ENCODE results near the gene GJB1. TPM values are rescaled to one million over a fixed set of nuclear protein-coding genes. Genes with fewer than 3 reads are reported as not detected.

Gene GJB1
- total RNA-seq, 1 donor = not detected

DNA sequence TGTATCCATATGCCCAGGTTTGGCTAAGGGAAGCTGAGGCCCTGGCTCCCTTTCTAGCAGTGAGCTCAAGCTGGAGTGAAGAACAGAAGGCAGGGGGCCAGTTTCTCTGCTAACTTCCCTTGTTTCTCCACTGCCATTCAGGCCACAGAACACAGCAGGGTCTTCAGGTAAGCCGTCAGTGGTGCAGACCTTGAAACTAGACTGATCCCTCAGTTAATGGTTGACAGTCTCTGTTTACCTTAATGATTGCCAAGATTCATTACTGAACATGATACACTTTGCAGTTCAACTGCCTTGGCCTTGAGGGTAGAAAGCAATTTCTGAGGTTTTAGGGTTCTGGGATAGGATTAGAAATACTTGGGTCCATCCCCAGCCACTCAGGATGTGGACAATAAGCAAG, 8.9 kb upstream of the GJB1 start:
- no peak overlapping the region for H3K4me3 ChIP-seq (ENCODE audit: low read depth, low read length)
- no peak for DNase-seq (ENCODE audit: low read depth)
- TF ChIP-seq, protein P1, sequence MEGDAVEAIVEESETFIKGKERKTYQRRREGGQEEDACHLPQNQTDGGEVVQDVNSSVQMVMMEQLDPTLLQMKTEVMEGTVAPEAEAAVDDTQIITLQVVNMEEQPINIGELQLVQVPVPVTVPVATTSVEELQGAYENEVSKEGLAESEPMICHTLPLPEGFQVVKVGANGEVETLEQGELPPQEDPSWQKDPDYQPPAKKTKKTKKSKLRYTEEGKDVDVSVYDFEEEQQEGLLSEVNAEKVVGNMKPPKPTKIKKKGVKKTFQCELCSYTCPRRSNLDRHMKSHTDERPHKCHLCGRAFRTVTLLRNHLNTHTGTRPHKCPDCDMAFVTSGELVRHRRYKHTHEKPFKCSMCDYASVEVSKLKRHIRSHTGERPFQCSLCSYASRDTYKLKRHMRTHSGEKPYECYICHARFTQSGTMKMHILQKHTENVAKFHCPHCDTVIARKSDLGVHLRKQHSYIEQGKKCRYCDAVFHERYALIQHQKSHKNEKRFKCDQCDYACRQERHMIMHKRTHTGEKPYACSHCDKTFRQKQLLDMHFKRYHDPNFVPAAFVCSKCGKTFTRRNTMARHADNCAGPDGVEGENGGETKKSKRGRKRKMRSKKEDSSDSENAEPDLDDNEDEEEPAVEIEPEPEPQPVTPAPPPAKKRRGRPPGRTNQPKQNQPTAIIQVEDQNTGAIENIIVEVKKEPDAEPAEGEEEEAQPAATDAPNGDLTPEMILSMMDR (IDR thresholded peaks at IDR 0.05; ENCODE audit: insufficient read depth, low read depth, low read length) = no peak

DNA sequence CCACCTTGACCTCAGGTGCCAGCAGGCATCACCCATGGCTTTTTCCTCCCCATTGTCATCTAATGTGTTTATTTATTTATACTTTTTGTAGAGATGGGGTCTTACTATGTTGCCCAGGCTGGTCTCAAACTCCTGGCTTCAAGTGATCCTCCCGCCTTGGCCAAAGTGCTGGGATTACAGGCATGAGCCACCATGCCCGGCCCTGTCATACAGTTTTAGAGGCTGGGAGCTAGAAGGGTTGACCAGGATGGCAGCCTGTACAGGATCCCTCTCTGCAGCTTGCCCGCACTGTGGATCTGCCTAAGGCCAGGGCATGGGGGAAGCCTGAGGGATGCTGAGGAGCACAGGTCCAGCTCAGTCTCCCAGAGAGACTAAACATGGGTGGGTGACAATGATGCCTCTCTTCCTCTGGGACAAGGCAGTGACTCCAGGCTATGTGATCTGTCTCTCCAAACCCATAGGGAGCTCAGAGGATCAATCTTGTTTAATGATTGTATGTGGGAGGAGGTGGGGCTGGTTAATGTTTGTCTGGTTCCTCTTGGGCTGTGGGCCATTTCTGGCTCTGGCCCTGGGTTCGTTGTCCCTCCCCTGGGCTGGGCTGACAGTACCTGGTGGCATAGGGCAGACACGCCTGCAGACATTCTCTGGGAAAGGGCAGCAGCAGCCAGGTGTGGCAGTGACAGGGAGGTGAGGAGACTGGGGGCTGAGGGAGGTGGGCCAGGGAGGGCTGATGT, 8.3 kb upstream of the GJB1 start:
- no peak for DNase-seq (ENCODE audit: low read depth)
- no peak overlapping the region for H3K4me3 ChIP-seq (ENCODE audit: low read depth, low read length)
- TF ChIP-seq, protein P1 (IDR thresholded peaks at IDR 0.05; ENCODE audit: insufficient read depth, low read depth, low read length) = no peak

GRCh38 chrX:71215338-71215912, 7.6 kb upstream of the GJB1 start:
- H3K4me3 ChIP-seq (ENCODE audit: low read depth, low read length) = no peak overlapping the region
- TF ChIP-seq, protein P1 (IDR thresholded peaks at IDR 0.05; ENCODE audit: insufficient read depth, low read depth, low read length) = no peak
- no peak for DNase-seq (ENCODE audit: low read depth)

DNA sequence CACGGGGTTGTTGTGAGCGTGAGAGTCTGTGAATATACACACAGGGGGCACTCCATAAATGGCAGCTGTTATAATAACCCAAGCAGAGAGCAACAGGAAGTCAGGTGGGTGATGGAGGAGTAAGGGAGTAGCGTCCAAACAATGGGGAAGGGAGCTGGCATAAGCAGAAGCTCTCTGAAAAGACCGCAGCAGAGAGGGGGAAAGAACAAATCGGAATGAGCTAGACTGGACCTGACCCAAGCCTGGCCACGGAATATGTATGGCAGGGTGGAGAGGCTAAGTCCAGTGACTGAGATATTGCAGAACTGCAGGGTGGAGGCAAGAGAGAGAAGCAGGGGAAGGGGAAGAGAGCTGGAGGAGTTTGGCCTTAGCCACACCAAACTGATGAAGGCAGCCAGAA, 6.5 kb upstream of the GJB1 start:
- no peak for DNase-seq (ENCODE audit: low read depth)
- TF ChIP-seq, protein P1 (IDR thresholded peaks at IDR 0.05; ENCODE audit: insufficient read depth, low read depth, low read length) = no peak
- H3K4me3 ChIP-seq (ENCODE audit: low read depth, low read length) = no peak overlapping the region

- no peak for DNase-seq (ENCODE audit: low read depth)
- TF ChIP-seq, protein P1 (IDR thresholded peaks at IDR 0.05; ENCODE audit: insufficient read depth, low read depth, low read length) = no peak
- no peak overlapping the region for H3K4me3 ChIP-seq (ENCODE audit: low read depth, low read length)
Observed at GRCh38 chrX:71217298-71217697, 5.7 kb upstream of the GJB1 start.

DNA sequence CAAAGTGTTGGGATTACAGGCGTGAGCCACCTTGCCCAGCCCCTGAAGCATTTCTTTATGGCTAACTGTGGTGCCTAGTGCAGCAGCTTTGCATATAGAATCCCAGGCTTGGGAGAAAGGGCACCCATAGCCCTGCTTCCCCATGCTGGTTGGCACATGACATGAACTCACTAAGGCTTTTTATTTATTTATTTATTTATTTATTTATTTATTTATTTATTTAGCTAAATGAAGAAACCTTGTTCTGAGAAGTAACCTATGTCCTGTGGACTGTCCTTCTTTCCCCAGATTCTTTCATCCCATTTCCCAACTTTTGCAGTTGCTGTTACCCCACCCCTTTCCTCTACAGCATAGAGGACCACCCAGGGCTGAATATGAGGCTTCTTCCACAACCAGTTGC, 1.9 kb upstream of the GJB1 start:
- no peak for DNase-seq (ENCODE audit: low read depth)
- TF ChIP-seq, protein P1 (IDR thresholded peaks at IDR 0.05; ENCODE audit: insufficient read depth, low read depth, low read length) = no peak
- H3K4me3 ChIP-seq (ENCODE audit: low read depth, low read length) = no peak overlapping the region

All from fibroblast of villous mesenchyme (primary cell).